Dermis microvascular lymphatic vessel endothelial cell (primary cell): Measurements from ENCODE around the gene AGBL1. TPM values are rescaled to one million over a fixed set of nuclear protein-coding genes. Genes with fewer than 3 reads are reported as not detected.

Source experiments
- DNase-seq, 2 donors: peaks; one replicate each; pipeline versions ENCODE4 v3.0.0 to v3.0.0-alpha.2; 2010; ENCODE audit warnings: low read depth in 2 of 2
- total RNA-seq: library from RNA; depleted of rRNA; stranded (reverse); fragments of >200 nt; gene quantifications from 2 replicates; pipeline ENCODE4 v1.2.1, GENCODE V29; 2014

The AGBL1 gene
- total RNA-seq = not detected in 2 replicates

DNA sequence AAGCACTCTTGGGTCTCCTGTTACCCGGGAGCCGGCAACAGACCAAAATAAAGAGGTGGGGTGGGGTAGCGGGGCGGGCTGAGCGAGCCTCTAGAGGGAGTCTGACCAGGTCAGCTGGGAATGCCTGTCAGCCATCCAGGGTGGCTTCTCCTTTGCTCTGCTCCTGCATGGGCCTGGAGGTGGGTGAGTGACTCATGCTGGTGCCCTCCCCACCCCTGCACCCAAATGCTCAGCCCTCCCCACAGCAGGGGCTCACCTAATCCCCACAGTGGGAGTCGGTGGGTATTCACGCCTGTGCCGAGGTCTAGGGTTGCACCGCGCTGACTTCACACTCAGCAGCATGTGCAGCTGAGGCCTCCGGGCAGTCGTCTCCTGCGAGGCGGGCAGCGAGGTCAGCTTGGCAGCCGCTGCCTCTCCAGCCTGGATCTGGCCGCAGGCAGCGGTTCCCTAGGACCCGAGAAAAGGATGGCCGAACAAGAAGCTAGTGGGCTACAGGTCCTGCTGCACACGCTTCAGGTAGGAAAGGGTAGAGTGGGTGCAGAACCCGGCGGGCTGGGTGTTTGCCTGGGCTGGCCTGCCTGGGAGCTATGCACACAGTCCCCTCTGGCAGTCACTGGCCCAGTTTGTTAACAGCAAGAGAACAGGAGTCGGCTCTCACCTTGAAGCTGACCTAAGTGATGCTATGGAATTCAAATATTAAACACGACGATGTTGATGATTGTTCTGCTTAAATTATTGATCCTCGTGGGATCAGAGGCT lies at the start of gene AGBL1:
Gene AGBL1 (plus strand): TSS at position 364 of the 759 bp plus-strand sequence.
- DNase-seq = no peak

DNA sequence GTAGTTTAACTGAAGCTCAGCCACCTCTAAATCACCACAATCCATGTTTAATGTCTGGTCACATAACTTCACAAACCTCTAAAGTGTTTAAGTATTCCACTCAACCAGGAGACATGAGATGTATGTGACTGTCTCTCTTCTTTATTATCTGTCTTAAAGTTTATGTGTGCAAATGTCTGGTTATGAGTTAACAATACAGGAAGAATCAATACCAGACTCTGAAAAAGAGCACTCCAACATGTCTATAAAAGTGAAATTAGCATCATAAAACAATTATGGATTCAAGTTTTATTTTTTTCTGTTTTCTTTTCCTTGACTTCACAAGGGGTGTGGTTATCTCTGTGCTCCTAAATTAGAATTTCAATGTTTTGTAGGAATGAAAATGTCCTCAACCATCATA lies 44.8 kb upstream of the AGBL1 start:
- DNase-seq = no peak

DNA sequence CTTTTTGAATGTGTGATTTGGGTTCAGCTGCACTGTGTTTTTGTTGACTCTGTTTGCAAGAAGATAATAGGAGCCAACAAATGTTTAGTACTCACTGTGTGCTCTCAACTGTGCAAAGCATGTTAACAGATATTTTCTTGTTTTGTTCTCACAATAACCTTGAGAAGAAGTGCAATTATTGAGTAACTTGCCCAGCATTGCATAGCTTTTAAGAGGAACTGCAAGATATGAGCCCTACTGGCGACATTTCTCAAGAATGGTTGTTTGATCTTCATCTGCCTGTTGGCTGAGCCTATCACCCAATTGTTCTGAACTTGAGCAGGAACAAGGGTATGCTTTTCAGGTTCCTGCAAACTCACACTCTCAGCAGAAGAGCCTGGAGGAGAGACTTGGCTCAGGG lies 43.4 kb upstream of the AGBL1 start:
- DNase-seq = no peak

DNA sequence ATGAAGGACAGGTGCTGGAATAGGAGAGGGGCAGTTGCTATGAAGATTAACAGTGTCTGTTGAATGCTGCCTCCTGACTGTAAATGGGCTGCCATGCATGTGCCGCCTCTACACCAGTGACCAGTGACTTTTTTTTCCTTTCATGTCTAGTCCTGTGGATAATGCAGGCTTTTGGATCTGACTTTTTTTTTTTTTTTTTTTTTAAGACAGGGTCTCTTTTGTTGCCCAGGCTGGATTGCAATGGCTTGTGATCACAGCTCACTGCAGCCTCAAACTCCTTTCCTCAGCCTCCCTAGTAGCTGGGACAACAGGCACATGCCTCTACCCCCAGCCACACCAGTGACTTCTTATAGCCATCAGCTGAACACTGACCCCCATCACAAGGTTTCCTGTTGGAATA lies 41.2 kb upstream of the AGBL1 start:
- no peak for DNase-seq

DNA sequence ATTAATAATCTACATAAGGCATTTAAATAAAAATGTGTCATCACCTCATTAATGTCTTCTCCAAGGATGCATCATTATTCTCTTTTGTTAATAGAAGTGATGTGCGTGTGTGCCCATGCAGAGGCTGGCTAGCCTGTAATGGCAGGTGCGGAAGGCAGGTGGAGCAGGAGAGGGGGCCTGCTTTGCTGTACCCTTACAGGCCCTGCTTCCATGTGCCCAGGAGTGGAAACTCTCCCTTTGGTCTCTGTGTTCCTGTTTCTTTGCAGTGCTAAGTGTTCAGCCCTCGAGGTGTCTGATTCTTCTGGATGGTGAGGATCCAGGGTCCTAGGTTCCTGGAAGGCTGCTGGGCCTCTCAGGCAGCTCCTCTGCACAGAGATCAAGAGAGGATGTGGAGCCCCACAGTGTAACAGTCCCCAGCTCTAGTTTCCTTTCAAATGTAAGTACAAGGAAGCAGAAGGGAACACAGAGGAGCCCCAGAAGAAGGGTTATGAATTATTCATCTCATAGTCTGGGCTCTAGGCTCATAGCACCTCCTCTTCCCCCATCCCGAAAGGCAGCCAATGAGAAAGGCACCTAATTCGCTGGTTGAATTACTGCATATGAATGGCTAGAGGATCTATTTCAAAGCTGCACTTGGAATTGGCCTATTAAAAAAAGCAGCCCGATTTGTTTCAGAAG lies 39.2 kb upstream of the AGBL1 start:
- no peak for DNase-seq

DNA sequence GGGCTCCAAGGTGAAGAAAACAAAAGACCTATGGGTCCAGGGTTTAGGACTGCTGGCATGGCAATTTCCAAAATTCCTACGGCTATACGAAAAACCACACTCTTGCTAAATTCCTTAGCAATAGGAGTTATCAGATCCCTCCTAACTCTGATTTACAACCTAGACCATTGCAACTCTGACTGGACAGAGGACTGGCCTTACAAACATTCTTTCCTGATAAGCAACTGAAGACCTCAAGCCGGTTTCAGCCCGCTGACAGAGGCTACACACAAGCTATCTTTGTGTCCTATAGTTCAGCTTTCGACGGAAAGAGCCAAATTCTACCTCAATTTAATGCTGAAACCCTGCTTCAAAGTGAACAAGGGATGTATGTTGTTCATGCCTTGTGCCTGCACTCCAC lies 38.3 kb upstream of the AGBL1 start:
- DNase-seq = no peak

DNA sequence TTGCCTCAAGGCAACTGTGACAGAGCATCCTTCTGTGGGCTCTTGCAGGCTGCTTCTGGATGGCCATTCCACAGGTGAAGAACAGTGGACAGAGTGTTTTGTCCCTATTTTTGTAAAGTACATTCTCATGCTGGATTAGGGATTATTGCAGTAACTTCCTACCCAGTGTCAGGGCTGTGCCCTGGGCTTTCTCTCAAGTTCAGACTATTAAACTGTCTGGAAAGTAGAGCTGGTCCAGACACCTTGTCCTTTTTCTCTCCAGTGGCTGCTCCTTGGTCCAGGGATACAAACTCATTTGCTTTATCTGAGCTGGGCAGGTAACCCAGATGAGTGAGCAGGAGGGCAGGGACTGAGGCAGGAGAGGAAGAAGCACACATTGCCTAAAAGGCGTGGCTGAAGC lies 37.4 kb upstream of the AGBL1 start:
- no peak for DNase-seq

DNA sequence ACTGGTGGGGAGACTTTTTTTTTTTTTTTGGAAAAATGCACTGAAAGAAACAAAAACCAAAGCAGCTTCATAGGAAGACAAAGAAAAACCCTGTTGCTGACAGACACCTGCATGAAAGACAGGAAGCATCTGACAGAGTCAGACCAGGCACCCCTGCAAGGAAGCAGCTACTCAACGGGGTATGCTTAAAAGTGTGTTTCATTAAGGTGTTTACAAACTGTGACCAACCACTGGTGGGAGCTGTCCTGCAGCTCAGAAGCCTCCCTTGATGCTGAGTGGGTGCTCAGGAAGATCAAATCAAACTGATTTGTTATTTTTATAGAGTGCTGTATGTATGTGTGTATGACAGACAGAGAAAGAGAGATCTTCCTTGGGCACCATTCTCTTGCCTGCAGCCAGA lies 34.7 kb upstream of the AGBL1 start:
- no peak for DNase-seq

DNA sequence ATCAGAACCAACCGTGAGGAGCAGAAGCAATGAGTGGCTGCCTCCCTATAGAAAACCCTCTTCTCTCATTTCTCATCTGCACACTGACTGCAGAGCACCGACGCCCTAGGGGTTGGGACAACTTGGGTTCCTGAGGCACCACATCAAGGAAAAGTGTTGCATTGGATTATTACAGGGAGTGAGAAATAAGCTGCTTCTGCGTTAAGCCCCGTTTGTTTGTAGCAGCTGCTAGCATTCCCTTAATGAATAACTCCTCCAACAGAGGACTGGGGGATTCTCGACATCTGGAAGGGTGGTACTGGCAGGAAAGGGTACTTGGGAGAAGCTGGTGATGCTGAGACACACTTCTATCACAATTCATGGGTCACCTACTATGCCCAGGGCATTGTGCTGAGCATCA lies 25.3 kb upstream of the AGBL1 start:
- no peak for DNase-seq

DNA sequence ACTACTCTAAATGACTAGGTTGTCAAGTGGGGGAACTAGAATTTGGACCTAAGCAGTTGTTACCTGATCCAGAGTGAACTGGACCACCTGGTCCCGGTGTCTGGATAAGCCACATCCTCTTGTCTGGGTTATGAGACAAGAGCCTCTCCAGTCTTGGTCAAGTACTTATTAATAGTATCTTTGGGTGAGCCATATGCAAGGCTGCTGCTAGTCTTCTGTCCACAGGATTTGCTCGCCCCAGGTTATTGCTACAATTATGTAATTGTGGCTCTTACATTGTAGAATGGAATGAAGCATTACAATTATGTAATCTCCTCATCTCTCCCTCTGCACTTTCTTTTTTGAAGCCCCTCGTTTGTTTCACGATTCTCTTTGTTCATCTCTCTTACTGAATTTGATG lies 24.0 kb upstream of the AGBL1 start:
- no peak for DNase-seq

DNA sequence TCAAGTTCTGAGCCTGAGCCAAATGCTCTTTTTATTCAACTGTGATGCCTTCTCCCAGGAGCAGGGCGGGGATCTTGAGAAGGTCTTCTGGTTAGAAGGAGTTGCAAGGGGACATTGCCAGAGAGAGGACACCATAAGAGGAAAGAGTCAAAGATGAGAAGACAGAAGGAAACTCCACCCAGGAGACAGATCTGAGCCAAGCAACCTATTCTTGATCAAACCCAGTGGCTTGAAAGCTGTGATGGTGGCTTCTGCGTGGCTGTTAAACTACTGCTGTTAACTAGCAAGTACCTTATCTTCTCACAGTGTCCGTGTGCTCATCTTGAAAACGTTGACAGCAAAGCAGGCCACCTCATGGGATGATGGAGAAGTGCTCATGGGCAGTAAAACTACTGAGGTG lies 19.8 kb upstream of the AGBL1 start:
- no peak for DNase-seq

DNA sequence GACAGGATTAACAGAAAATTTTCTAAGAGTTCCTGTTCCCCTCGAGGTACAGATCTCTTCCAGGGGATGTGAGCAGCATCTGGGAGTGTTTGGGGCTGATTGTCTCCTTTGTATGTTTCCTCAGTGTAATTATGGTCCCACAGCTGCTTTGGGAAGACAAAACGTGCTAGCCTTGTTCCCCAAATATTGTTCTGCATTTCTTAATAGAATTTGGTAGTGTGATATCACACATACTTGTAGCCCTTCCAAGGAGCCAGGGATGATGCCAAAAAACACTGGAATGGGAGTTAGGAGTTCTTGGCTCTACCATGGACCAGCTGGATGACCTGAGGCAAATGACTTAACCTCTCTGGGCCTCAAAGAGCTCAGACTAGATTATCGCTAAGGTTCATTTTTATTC lies 19.0 kb upstream of the AGBL1 start:
- DNase-seq = no peak

DNA sequence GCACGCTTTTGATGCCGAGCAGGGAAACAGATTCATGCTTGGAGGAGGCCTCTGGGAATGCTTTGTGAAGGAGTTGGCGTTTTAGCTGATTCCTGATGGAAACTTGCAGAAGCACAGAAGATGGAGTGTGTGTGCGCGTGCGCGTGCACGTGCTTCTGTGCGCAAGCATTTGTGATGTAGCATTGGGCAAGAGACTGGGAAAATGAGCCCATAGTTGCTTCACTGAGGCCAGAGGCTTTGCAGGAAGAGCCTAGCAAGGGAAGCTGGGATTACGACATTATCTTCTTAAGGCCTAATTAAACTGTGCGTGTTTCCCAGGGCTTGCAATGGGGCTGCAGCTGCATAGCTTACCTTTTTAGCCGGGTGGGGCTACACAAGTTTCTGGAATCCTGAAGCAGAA lies 18.1 kb upstream of the AGBL1 start:
- DNase-seq = no peak

DNA sequence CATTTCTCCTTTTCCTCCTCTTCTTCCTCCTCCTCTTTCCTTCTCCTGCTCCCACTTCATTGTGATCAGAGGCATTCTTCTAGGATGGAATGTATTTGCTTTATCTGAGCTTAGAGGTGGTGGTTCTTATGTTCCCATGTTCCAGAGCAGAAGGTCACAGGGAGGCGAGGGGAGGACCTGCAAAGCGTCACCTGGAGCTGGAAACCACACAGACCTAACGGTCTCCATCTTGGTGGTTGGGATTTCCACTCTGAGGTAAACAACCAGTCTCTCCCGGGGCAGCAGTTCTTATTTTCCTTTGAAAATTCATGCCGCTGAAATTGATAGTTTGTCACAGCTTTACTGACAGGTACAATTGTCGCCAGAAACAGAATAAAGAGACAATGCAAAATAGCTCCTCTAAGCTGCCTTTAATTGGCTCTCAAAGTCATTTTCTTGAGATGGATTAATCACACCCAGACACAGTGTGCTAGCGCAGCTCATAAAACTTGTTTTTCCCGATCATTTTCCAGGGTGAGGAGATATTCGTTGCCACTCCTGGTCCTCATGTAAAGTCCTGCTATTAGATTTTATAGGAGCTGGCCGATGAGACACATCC lies 16.9 kb upstream of the AGBL1 start:
- DNase-seq = no peak

DNA sequence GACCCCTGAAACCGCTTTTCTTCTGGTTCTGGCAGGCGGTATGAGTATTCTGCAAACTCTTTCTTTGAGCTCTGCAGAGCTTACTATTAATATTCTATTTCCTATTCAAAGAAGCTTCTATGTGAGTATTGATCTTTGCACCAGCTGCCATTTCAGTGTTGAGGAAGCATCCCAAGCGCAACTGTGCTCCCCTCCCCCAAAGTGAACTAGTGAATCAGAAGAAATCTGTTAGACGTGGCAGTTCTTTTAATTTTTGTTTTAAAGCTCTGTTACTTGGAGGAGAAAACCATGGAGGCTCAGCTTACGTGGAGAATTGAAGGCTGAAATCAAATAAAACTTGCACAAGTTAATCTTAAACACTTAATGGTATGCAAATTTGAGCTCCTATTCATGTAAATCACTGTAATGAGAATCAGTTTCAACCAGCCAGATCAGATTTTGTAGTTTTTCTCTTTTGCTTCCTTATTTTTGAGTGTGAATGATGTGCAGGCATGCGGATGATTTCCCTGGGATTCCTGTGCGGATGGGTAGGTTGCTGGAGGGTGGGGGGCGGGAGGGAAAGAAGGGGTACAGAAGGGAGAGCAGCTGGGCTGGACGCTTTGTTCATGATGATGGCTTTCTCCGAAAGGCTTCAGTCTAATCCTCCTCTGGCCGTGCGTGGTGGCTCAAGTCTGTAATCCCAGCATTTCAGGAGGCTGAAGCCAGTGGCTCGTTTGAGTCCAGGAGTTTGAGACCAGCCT lies 16.1 kb upstream of the AGBL1 start:
- DNase-seq = no peak

DNA sequence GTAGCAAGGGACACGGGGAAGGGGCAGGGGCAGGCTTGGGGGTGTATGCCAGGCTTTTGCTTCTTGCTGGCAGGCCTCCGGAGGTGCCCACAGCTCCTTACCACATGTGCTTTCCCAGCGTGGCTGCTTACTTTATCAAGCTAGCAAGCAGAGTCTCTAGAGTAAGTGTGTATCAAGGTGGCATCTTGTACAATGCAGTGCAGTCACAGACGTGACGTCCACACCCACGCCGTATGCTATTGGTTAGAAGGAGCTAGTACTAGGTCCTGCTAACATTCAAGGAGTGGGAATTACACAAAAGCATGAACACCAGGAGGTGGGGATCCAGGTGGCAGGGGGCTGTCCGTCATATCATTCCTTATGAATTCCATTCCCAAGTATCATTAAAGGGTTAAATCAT lies 15.3 kb upstream of the AGBL1 start:
- DNase-seq = no peak

DNA sequence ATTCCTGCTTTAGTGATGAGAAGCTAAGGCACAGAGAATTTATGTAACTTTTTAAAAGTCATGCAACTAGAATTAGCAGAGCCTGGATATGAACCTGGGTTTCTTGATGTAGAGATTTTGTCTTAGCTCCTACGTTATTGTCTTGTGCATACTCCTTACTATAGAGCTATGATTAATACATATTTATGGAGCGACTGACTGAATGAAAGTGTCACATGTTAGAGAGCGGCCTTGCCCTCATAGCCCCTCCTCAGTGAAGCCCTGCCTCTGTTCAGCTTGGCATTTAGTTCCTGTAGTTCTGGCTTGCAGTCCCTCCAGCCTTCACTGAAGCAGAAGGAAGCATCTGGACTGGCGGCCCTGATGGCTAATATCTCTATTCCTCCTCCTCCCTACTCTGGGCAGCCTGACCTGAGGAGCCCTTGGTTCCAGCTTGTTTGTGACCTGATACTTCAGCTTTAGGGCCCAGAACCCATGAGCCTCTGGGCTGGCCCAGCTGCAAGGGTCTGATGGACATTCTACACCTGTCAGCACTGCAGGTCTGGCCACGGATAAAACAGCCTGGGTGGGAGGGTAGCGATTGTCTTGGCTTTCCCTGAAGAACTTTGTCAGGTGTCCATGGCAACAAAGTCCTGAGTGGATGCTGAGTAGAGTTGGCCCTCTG lies 13.4 kb upstream of the AGBL1 start:
- DNase-seq = no peak

DNA sequence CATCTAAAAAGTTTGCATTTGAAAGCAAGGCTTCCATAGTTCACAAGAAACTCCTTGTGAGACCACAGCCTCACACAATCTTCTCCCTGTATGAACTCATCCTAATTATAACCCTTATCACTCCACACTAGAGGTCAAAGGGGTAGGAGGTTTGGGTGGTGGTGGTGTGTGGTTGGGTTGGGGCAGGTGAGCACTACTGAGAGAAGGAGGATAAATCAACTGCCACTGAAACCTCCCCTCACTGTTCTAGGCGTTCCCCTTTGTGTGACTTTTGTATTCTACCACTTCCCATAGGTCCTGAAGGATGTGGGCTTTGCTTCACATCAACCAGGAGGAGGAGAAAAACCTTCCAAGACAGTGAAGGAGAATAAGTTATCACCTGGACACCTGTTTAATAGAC lies 6.4 kb upstream of the AGBL1 start:
- DNase-seq = no peak

DNA sequence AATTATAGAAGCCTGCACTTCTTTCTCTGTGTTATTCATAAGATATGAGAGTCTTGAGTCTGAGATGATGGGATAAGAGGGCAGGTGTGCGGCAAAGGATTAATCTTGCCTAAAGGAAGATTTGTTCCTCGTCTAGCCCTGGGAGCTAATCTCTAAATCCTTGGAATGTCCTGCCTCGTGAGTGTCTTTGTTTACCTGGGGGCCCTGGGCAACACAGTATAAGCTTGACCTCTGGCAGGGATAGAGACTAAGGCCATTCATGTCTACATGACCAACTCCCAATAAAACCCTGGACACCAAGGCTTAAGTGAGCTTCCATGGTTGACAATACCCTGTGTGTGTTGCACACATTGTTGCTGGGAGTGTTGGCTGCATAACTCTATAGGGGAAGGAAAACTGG lies 3.2 kb upstream of the AGBL1 start:
- DNase-seq = no peak

DNA sequence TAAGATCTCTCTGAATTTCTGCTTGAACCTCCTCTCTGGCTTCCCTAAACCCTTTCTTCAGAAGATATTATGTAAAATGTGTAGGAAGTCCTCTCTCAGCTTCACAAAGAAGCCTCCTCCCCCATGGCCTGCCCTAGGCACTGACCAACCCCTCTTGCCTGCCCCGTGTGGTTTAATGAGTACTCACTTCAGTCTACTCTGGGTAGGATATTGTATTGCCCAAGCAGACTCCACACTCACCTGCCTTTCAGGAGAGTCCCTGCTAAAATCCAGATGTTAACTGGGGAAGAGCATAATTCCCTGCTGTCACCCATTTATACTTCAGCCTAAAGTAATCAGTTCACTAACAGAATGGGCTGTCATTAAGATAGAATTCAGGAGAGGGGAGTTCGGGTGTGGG lies 2.6 kb upstream of the AGBL1 start:
- DNase-seq = no peak

DNA sequence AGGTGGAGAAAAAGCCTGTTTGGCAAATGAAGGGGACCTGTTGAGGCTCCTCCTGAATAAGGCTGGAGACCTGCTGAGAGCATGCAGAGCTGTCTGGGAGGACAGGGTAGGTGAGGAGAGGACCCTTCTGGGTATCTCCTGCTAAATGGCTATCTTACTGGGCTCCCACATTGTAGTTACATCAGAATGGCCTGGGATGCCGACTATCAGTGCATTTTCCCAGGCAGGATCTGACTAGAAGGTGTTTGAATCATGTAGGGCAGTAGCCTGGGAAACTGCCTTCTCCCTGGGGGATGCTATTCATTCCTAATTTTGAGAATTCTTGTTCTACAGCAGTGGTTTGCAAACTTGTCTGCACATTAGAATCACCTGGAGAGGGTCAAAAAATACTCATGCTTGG lies 631 bp downstream of the AGBL1 start:
- DNase-seq = no peak
